NCI-H2171 treated with DMSO at 0.1 percent for 48 hours (cell line): ENCODE data around the gene ISL1.

ENCODE experiments used
- DNase-seq: peaks from one replicate; lab custom pipeline; 2025; lab: John Stamatoyannopoulos, UW

The ISL1 gene

DNA sequence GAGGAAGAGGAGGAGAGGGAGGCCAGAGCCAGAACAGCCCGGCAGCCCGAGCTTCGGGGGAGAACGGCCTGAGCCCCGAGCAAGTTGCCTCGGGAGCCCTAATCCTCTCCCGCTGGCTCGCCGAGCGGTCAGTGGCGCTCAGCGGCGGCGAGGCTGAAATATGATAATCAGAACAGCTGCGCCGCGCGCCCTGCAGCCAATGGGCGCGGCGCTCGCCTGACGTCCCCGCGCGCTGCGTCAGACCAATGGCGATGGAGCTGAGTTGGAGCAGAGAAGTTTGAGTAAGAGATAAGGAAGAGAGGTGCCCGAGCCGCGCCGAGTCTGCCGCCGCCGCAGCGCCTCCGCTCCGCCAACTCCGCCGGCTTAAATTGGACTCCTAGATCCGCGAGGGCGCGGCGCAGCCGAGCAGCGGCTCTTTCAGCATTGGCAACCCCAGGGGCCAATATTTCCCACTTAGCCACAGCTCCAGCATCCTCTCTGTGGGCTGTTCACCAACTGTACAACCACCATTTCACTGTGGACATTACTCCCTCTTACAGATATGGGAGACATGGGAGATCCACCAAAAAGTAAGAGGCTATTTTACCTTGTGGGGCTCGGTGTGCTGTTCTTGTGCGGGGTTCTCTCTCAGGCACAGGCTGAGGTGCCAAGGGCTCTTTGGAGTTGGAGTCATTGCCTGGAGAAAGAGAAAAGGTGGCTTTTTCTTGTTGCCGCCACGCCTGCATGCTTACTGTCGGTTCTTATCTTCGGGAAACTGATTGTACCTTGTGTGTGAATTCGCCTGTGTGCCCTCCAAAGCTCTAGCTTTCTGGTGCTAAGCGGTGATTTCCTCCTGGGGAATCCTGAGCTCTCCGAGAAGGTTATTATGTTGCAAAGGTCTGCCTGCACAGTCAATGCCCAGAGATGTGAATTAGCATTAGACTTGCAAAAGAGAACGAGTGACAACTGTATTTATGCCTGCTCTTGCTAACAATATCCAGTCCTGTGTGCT is at the start of gene ISL1:
ISL1 (plus strand) TSS at position 318 of the 991 bp plus-strand sequence; CDS start at position 542, 224 bp downstream.
- peak; percentile 97 for DNase-seq

DNA sequence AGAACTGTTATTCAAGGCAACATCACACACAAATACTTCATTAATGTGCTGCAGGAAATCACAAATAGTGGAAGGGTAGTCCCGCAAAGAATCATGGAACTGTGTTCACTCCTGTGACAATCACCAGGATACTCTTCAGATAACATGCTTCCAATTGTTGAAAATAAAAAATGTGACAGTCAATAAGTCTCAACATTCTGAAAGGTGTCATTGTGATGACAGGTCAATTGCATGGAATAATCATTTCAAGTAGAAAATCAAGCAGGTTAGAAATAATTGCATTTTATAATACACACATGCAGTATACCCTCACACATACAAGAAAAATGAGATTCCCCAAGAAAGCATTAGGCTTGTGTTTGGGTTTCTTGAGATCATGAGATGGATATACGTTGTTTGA is 46.4 kb upstream of the ISL1 start:
- DNase-seq: no peak

DNA sequence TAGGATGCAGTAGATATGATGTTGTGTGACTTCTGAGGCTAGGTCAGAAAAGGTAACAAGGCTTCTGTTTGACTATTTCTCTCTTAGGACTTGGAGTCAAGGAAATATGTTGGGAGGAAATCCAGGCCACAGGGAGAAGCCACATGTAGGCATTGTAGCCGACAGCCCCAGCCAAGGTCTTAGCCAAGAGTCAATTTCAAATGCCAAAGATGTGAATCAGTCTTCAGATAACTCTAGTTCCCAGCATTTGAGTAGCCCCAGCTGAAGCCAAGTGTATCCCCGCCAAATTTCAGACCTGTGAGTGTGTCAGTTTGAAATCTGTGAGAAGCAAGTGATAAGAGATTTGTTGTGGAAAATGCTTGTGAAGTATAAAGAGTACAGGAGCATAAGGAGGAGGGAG is 38.1 kb upstream of the ISL1 start:
- DNase-seq: no peak

DNA sequence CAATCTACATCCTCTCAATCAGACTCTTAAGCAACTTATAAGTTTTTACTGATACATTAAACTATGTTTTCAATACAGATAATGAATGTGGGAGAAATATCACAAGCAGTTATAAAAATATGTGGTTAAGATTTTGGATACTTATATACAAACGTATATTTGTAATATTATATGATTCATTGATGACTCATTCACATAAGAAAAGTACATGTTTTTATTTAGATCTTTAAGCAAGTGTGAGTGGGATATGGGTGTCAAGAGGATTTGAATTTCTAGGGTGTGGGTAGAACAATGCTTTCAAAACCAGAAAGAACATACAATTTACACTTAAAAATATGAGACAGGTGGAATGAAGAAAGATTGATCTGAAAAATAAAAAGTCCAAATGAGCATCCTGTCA is 36.1 kb upstream of the ISL1 start:
- DNase-seq: no peak

DNA sequence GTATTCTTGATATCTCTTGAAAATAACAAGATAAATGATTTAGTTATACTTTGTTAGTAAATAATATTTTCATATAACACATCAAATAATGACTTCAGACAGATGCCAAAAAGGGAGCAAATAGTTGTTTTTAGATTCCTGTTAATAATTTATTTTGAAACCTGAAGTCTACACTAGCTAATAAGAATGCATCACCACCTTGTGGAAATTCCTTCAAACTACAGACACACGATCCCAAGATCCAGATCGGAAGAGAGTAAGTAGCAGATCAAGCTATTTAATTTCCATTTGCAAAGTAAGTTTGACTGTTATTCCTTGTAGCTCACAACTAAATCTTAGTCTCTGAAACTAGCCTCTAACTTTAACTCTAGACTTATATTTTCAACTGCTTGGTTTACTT is 35.5 kb upstream of the ISL1 start:
- DNase-seq: peak; percentile 57

DNA sequence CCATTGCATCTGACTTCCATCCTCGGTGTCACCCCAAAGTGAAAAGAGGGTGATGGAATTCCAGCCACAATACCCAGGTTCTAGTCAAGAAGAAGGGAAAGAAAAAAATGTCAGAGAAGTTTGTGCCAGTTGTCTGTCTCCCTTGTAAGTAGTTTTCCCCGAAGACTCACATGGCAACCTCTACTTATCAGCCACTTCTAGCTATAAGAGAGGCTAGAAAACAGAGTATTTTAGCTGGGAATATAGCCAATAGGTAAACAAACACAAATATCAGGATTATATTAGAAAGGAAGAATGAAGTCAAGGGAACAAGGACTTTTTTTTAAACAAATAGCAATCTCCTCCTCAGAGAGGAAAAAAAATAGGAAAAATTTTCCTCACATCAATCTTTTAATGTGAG is 12.2 kb upstream of the ISL1 start:
- DNase-seq: no peak

DNA sequence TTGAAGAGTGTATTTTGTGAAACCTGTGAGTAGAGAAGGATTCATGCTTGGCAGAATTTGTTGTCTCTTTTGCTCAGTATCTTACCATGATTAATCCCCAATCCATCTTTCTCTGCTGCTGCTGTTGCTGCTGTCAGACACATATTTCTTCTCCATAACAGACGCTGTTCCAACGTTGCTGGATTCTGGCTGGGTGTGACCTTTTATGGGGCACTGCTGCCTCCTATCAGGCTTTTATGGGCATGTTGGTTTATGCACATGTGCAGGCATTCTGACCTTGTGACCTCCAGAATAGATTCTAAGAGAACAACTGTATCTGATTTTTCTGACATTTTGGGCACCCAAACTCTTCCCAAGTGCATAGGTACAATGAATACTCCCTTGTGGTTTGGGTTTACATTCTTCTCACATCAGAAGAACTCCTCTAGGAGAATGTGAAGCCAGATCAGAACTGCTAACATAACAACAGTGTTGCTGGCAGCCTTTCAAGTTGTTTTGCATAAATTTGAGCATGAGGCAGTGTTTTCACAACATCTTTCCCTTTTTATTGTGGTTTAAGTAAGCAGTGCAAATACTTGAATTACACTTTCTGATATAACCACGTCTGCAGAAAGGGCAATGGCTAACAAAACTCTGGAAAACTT is 9.2 kb upstream of the ISL1 start:
- peak; percentile 55 for DNase-seq

DNA sequence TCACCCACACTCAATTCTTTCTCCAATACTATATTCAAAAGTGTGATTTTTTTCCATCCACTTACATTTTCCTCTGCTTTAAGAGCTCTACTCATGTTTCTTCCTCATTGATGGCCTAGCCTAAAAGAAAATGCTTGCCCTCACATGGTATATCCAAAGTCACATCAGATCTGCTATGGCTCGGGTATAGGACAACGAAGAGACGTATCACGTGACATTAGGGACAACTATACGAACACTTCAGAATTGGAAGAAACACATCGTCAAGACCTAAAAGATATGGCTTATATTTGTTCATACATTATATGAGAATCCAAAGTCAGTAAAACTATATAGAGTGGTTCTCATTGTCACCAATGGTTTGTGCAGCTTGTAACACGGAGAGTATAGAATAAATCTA is 8.2 kb upstream of the ISL1 start:
- DNase-seq: no peak

DNA sequence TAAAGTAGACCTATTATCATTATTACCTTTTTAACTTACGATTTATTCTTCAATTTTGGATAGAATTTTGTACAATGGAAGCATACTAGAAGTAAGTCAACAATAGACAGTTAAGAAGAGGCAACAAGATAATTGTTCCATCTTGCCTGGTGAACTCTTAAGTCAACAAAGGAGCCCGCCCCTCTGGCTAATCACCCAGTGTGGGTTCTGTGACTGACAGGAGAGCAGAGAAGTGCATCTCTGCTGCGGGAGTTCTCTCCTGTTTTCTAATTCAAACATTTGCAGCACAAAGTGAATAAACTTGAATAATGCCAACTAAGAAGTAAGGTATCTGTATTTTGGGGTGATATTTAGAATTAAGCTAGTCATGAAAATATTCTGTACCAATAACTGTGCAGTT is 6.7 kb upstream of the ISL1 start:
- DNase-seq: peak; percentile 36

DNA sequence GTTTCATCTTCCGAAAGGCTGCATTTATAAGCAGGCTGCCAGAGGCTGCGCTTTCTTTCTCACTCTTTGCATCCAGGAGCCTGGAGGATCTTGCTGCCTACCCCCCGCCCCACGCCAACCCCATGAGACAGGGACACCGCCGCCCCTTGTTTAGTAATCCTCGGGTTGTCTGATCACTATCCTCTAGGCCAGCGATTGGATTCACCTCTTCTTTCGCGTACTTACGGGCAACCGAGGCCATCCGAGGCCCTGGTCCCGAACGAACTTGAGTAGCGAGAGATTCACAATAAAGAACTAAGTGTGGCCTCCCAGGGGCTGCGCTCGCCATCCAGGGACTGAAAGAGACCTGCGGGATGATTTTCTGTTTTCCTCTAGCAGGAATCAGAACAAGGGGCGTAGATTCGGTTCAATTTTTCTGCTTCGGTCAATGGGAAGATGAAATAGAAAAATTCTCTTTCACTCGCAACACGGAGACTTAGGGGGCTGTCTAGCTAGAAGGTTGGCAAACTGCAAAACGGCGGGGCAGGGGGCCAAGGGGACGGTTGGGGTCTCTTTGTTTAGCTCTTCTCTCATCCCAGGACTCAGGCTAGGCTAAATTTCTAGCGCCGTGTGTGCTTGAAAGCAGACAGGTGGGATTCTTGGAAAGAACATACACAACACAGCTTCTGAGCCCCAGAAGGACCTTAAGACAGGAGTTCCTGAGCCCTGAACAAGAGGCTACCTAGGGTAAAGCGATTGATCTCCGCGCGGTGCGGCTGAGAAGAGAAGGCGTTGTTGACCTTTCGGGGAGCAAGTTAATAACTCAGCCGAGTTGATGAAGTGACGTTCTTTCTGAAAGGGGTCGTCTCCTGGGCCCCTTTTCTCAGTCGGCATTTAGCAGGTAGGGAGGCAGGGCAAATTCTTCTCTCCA is 5.8 kb upstream of the ISL1 start:
- DNase-seq: no peak

DNA sequence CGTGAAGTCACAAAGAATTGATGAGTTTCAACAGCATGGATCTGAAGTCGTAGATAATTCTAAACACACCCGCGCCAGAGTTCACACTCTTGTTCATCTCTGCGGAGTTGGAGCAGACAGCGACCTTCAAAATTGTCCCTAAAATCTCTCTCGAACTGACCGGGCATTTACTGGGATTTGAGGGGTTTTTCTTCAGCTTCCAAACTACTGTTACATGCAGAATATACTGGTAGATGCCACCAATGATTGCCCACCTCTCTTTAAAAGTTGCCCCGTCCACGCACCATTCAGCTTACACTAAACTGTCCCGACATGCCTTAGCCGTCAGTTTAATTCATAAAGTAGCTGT is 5.2 kb upstream of the ISL1 start:
- no peak for DNase-seq

DNA sequence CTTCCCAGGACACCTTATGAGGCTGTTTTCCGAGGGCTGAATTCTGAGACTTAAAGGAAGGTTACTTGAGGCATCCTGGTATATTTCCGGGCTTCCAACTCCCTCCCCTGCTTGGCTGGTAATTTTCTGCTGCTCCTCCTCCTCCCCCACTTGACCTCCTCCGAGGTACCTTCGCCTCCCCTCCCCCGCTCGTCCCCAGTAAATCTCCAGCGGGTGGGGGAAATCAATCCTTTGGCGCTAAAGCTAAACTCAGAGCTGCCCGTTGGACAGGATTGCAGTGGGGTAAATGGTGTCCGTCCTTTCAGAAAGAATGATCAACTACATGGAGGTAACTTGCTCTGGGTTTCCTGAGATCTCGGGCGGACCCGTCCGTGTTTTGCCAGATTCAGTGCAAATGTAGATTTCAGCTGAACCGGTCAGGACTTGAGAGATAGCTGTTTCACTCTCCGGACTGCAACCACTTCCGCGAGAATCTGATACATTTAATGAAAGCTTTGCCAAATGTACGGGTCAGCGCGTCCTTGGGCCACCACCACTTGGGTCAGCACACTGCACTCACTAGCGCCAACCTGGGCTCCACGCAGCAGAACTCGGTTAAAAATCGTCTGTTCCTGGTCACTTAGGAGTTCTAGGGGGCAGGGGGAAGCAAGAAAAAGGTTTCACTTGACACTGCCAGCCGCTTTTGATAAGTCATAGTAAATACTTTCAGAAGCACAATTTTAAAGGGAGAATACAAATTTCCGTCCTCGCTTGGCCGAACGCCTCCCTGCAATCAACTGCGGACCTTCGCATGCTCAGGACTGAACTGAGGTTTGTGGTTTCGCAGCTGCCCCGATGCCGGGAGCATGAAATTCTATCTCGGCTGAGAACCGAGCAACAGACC is 4.6 kb upstream of the ISL1 start:
- DNase-seq: no peak

DNA sequence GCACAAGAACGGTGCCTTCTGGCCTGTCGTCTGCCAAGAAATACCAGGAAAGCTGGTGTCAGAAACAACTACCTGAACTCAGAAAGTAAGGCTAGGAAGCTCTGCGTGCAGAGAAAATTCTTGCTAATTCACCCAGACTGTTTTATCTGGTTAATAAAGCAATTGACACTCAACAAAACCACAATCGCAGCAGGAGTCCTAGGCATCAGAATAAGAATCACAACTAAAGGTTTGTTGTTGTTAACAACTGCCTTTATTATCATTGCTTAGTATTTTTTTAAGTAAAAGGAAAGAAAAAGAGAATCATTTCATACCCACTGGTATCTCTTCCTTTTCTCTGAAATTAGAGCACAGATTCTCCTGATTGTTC is 3.9 kb upstream of the ISL1 start:
- peak; percentile 92 for DNase-seq

DNA sequence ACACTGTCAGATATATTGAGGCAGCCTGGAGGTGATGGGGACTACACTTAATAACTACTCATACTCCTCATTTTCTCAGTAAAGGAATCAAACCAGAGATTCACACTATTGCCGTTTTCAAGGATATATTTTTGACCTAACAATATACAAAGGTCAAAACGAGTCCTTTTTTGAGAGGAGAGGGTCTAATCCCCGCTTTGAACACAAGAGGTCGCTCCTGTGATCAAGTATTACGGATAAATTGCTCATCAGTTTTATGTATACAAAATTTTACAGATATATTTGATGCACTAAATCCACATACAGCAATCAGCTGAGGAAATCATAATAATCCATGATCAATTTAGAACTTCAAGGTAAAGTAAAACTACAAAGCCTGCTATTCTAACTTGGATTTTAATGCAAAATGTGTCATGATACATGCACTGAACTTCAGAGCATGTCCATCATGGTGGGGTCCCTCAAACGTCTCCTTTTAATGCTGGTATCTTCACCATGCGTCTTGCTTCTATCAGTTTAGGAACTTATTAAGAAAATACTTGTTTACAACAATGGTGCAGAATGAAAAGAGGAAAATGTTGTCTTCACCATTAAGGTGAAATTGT is 2.5 kb upstream of the ISL1 start:
- DNase-seq: no peak

DNA sequence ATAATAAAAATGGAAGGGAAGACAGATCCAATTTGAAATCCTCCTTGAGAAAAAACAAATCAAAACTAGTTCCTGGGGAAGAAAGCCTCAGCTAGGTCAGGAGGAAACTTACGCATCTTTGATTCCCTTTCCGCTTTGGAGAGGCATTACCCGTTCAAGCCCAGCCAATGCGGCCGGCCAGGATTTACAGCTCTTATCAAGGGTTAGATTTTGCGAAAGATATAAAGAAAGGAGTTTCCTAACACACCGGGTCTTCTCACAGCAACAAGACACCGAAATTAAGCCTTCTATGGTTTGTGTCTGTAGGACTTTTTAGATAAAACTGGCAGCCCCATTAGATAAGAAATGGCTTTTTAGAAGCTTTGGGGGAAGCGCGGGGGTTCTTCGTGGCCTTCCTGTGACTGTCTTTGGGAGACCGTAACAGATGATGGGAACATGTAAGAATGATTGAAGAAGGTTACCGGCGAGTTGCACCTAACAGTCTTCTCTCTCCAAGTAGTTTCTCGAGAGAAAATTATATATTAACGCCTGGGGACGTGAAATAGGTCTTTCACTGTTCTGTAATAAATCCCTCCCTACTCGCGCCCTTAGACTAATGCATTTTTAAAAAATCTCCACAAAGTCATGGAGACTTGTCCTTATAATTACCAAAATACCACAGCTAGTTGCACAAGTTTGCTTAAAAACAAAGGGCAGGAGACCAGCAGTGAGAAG is 1.3 kb upstream of the ISL1 start:
- no peak for DNase-seq

DNA sequence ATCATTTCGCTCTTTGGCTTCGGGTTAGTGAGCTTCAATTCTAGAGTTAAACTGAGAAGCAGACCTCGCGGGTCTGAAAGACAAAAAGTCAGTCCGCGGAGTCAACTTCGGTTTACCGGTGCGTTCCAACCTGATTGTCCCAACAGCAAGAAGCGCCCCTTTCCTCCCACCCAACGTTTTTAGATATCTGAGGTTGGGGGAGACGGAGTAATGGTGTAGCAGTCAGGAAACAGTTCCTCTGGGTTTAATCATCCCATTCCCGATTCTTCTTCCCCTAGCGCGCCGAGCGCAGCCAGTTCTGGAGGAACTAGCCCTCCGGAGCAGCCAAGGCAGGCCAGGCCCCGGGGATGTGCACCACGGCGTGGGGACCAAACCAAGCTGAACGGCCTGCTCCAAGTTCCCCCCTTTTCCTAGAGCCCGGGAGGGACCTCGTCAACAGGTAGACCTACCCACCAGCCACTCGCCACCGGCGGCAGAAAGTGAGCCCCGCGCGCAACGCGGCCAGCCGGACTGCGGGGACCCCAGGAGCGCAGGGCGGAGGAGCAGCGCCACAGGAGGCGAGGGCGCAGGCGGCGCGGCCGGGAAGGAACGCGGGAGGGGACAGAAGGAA is 622 bp upstream of the ISL1 start:
- DNase-seq: peak; percentile 65

DNA sequence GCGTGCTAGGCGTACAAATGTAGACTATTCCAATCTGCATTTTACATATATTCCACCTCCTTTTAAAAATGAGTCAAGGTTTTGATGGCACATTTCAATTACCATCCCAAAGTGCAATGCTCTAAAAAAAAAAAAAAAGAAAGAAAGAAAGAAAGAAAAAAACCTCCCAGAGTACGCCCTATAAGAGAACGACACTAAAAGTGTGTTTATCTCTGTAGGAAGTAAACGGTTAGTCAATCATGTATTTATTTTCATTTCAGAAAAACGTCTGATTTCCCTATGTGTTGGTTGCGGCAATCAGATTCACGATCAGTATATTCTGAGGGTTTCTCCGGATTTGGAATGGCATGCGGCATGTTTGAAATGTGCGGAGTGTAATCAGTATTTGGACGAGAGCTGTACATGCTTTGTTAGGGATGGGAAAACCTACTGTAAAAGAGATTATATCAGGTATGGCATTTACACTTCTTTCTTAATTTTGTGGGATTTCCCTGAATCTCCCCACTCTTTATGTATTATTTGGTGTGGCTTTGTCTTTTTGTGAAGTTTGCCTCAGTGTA is 1.1 kb downstream of the ISL1 start:
- DNase-seq: no peak

DNA sequence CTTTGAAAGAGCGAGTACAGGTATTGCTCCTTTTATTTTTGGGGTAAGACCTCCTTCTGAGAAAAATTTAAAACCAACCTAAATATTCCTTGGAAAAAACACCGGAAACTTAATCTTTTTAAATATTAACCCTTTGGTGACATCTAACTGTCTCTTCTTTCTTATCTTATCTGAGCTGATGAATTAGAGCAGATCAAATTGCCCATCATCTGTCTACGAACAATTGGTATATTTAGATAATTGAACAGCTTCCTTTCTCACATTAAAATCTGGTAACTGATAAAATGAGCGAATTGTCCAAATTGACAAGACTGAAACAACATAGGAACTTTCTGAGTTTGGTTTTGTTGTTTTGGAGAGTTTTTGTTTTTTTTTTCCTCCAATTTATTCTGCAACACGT is 2.0 kb downstream of the ISL1 start:
- no peak for DNase-seq
